ENCODE results near the gene MYRF.

DNA sequence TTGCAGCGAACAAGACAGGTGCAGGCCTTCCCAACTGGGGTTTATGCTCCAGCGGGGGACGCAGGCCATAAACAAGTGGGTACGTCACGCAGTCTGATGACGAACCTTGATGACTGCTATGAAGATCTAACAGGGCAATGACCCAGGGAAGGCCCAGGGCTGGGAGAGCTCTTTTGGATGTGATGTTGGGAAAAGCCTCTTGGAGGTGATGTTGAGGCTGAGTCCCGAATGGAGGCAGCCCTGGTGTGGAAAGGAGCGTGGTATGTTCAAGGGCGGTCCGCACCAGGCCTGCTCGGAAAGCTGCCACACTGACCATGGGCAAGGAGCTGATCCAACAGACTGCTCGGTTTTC lies 81.5 kb downstream of the MYRF start:
- TF ChIP-seq EP300 (IDR thresholded peaks at IDR 0.05; ENCODE audit: borderline replicate concordance) (no peak), FOXM1 (IDR thresholded peaks at IDR 0.05; ENCODE audit: borderline replicate concordance, low read depth) (no peak), TAF1 (IDR thresholded peaks at IDR 0.05; ENCODE audit: low read depth) (no peak), EGR1 (IDR thresholded peaks at IDR 0.05) (no peak), CREB1 (IDR thresholded peaks at IDR 0.05; ENCODE audit: low read depth) (no peak), NFIC (IDR thresholded peaks at IDR 0.05) (no peak), ZBTB7A (IDR thresholded peaks at IDR 0.05; ENCODE audit: low read depth) (no peak), RAD21 (IDR thresholded peaks at IDR 0.05; ENCODE audit: low read depth) (no peak), CEBPB (IDR thresholded peaks at IDR 0.05) (no peak), TEAD4 (IDR thresholded peaks at IDR 0.05) (no peak)
- TF ChIP-seq, protein P1, sequence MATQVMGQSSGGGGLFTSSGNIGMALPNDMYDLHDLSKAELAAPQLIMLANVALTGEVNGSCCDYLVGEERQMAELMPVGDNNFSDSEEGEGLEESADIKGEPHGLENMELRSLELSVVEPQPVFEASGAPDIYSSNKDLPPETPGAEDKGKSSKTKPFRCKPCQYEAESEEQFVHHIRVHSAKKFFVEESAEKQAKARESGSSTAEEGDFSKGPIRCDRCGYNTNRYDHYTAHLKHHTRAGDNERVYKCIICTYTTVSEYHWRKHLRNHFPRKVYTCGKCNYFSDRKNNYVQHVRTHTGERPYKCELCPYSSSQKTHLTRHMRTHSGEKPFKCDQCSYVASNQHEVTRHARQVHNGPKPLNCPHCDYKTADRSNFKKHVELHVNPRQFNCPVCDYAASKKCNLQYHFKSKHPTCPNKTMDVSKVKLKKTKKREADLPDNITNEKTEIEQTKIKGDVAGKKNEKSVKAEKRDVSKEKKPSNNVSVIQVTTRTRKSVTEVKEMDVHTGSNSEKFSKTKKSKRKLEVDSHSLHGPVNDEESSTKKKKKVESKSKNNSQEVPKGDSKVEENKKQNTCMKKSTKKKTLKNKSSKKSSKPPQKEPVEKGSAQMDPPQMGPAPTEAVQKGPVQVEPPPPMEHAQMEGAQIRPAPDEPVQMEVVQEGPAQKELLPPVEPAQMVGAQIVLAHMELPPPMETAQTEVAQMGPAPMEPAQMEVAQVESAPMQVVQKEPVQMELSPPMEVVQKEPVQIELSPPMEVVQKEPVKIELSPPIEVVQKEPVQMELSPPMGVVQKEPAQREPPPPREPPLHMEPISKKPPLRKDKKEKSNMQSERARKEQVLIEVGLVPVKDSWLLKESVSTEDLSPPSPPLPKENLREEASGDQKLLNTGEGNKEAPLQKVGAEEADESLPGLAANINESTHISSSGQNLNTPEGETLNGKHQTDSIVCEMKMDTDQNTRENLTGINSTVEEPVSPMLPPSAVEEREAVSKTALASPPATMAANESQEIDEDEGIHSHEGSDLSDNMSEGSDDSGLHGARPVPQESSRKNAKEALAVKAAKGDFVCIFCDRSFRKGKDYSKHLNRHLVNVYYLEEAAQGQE (IDR thresholded peaks at IDR 0.05; ENCODE audit: low read depth): no peak
- TF ChIP-seq, protein P2, sequence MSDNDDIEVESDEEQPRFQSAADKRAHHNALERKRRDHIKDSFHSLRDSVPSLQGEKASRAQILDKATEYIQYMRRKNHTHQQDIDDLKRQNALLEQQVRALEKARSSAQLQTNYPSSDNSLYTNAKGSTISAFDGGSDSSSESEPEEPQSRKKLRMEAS (IDR thresholded peaks at IDR 0.05): no peak
